NT2/D1 (cell line): ENCODE measurements around the gene STX7.
A peak's percentile ranks its signal among the peaks of the same experiment; 100 is the strongest.

Experiments
- DNase-seq: peaks from one replicate; pipeline ENCODE4 v3.0.0-alpha.2; 2011; ENCODE audit warnings: low read depth, low spot score
- H3K27me3 ChIP-seq: 2 replicates; pipeline ENCODE4 v1.6.0; 2011; ENCODE audit warnings: mild to moderate bottlenecking; ENCODE audit not compliant: insufficient read length, insufficient read depth
- H3K36me3 ChIP-seq: 2 replicates; pipeline ENCODE4 v1.6.1; 2011; ENCODE audit warnings: mild to moderate bottlenecking, low read length, mixed read lengths; ENCODE audit not compliant: insufficient read depth, insufficient read length
- H3K4me1 ChIP-seq: 2 replicates; pipeline ENCODE4 v1.5.1; 2011; ENCODE audit not compliant: insufficient read depth, insufficient read length
- H3K4me3 ChIP-seq: 2 replicates; pipeline ENCODE4 v1.5.1; 2011; ENCODE audit warnings: low read depth; ENCODE audit not compliant: insufficient read length
- H3K9ac ChIP-seq: 2 replicates; pipeline ENCODE4 v1.6.0; 2011; ENCODE audit warnings: low read depth; ENCODE audit not compliant: insufficient read length
- H3K9me3 ChIP-seq: 2 replicates; pipeline ENCODE4 v1.5.1; 2011; ENCODE audit warnings: mild to moderate bottlenecking, low read length; ENCODE audit not compliant: insufficient read depth
- SUZ12 ChIP-seq: IDR thresholded peaks from 2 replicates; pipeline ENCODE4 v1.6.1; 2011; ENCODE audit not compliant: insufficient read length, insufficient read depth; ENCODE audit errors: extremely low read depth
- YY1 ChIP-seq: IDR thresholded peaks from 2 replicates; pipeline ENCODE4 v1.6.1; 2011; ENCODE audit not compliant: insufficient read length, insufficient read depth
- ZNF274 ChIP-seq: IDR thresholded peaks from 2 replicates; pipeline ENCODE4 v1.6.1; 2011; ENCODE audit warnings: mild to moderate bottlenecking, low read depth, low read length

The STX7 gene

DNA sequence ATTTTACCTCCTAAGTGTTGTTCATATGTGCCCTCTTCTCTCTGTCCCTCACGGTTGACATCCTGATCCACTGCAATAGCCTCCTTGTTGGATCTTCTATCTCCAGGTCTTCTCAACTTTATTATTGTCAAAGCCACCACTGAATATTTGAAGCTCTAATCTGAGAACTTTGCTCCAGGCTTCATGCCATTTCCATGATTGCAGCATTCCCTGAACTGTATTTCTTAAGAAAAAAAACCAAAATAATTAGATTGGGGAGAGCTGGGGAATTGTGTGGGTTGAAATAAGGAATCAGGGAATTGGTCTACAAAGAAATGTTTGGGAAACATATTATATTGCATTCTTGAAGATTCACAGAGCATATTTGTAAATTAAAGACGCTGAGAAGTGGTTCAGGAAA, 2.5 kb upstream of the STX7 start:
- peaks cover 10% of the 10 kb centered on the region for H3K27me3 ChIP-seq
- no peak overlapping the region for H3K4me3 ChIP-seq
- no peaks in the 10 kb centered on the region for H3K9me3 ChIP-seq

DNA sequence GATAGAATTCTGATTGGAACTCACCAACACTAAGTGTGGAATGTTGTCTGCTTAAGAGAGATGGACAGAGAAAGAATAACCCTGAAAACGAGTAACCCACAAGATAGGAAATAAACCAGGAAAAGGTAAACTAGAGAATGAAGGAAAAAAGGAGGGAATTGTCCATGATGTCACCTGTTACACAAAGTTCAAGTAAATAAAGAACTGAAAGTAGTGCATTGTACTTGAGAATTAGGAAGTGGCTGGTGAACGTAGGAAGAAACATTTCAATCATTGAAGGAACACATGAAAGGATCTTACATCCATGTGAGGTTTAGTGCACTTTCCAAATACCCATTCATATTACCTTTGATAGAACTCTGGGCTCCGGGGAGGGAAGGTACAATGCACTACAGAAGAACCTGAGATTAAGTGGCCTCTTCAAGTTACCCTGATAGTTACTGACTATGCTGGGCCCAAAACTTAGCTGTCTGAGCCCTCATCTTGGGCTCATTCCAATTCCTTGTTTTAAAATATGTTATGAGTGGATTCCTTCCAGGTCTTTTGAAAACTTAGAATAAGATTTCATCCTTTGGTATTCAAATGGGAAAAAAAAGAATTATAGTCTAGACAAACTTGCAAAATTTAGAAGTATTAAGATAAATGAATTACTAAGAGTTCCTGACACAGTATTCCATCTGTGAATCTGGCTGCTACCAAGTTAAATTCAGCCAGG, 1.1 kb upstream of the STX7 start:
- H3K27me3 ChIP-seq: peaks cover 10% of the 10 kb centered on the region
- no peaks in the 10 kb centered on the region for H3K36me3 ChIP-seq
- no peak for DNase-seq
- H3K4me1 ChIP-seq: no peaks in the 10 kb centered on the region
- TF ChIP-seq YY1: no peak
- TF ChIP-seq SUZ12: no peak
- TF ChIP-seq ZNF274: no peak
- H3K9me3 ChIP-seq: no peaks in the 10 kb centered on the region
- no peak overlapping the region for H3K9ac ChIP-seq
- no peak overlapping the region for H3K4me3 ChIP-seq

More for the DNA sequence above, 2.5 kb upstream of the STX7 start:
- DNase-seq: no peak
- H3K36me3 ChIP-seq: no peaks in the 10 kb centered on the region
- no peak for TF ChIP-seq ZNF274
- no peak for TF ChIP-seq YY1
- no peak for TF ChIP-seq SUZ12
- H3K9ac ChIP-seq: no peak overlapping the region
- no peaks in the 10 kb centered on the region for H3K4me1 ChIP-seq

DNA sequence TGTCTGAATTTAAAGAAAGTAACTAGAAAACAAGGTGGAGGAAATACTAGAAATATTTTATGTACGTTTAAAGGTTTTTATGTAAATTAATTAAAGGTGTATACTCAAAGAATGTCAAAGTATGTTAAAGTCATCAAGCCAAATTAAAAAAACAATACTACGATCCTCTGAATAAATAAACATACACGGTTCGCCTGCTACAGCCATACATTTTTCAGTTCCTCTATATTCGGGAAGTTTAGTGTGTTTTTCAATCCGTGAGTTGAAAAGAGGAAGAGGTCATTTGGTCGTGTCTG, 626 bp downstream of the STX7 start:
- DNase-seq: no peak
- TF ChIP-seq YY1: no peak
- no peak for TF ChIP-seq SUZ12
- TF ChIP-seq ZNF274: no peak
- peaks cover 12% of the 10 kb centered on the region for H3K36me3 ChIP-seq
- no peaks in the 10 kb centered on the region for H3K9me3 ChIP-seq
- peak overlapping the region; percentile 82 for H3K9ac ChIP-seq
- no peaks in the 10 kb centered on the region for H3K4me1 ChIP-seq
- peak overlapping the region; percentile 77 for H3K4me3 ChIP-seq
- peaks cover 10% of the 10 kb centered on the region for H3K27me3 ChIP-seq

DNA sequence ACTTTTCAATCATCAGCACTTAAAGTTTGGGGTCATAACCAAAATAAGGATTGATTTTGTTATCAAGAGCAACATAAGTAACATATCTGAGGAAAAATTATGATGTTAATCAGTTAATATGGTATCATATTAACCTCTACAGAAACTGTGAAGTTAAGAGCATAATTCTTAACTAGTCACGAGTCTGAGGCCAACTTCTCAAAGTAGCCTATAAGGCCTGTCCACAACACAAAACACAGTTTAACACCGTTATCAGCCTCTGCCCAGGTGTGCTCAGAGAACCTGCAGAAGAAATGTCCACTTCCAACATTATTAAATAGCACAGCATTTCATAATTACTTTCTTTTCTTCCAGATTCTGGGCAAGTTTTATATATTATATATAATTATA, 1.1 kb downstream of the STX7 start:
- no peak for DNase-seq
- TF ChIP-seq ZNF274 (no peak), YY1 (no peak), SUZ12 (no peak)
- H3K27me3 ChIP-seq: peaks cover 10% of the 10 kb centered on the region
- H3K9ac ChIP-seq: peak overlapping the region; percentile 21
- H3K9me3 ChIP-seq: no peaks in the 10 kb centered on the region
- H3K4me1 ChIP-seq: no peaks in the 10 kb centered on the region
- peaks cover 12% of the 10 kb centered on the region for H3K36me3 ChIP-seq
- peak overlapping the region; percentile 77 for H3K4me3 ChIP-seq

DNA sequence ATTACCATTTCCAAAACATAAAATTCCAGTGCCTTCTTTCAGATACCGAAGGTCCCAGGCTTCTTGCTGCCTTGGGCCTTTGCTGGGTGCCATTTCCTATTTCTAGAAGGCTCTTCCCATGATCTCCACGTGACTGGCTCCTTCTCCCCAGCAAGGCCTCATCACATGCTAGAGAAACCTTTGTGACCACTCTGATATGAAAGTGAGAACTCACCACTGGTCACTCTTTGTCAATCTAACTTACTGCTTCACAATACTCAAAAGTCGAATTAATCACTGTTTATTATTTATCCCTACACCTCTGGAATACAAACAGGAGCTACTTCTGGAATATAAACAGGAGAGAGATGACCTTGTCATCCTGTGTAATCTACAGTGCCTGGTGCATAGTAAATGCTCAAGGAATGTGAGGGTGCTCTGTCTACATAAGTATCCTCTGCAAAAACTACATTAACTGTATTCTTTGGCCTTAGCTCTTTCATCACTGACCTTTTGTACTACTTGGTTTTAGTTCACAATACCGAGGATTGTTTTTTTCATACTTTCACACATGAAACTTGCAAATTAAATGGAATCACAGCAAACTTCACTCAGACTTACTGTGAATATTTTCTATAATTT, 1.6 kb downstream of the STX7 start:
- TF ChIP-seq SUZ12 (no peak), YY1 (no peak), ZNF274 (no peak)
- Histone ChIP-seq H3K4me3 (no peak overlapping the region), H3K9ac (no peak overlapping the region), H3K27me3 (peaks cover 10% of the 10 kb centered on the region), H3K9me3 (no peaks in the 10 kb centered on the region), H3K4me1 (no peaks in the 10 kb centered on the region), H3K36me3 (peaks cover 12% of the 10 kb centered on the region)
- no peak for DNase-seq

DNA sequence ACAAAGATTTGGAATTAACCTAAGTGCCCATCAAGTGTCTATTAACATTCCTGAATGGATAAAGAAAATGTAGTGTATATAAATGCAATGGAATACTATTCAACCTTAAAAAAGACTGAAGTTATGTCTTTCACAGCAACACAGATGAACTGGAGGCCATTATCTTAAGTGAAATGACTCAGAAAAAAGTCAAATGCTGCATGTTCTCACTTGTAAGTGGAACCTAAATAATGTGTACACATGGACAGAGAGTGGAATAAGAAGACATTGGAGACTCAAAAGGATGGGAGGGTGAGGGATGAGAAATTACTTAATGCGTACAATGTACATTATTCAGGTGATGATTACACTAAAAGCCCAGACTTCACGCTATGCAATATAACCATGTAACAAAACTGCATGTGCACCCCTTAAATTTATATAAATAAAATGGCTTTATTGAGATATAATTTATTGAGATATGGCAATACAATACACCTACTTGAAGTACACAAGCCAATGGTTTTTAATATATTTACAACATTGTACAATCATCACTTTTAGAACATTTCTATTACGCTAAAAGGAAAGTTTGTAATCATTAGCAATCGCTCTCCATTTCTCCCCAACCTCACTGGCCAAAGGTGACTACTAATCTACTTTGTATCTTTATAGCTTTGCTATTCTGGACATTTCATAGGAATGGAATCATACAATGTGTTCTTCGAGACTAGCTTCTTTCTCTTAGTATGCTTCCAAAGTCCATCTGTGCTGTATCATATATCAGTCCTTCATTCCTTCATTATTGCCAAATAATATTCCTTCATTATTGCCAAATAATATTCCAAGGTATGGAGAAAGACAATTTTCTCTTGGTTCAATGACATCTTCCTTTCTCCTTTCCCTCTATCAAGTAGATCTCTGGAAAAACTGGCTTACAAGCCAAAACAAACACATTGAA, 5.8 kb downstream of the STX7 start:
- H3K27me3 ChIP-seq: no peaks in the 10 kb centered on the region
- no peaks in the 10 kb centered on the region for H3K9me3 ChIP-seq
- no peak overlapping the region for H3K4me3 ChIP-seq
- TF ChIP-seq SUZ12: no peak
- TF ChIP-seq ZNF274: no peak
- no peak for TF ChIP-seq YY1
- H3K4me1 ChIP-seq: no peaks in the 10 kb centered on the region
- no peak for DNase-seq
- H3K36me3 ChIP-seq: peaks cover 21% of the 10 kb centered on the region
- H3K9ac ChIP-seq: no peak overlapping the region

DNA sequence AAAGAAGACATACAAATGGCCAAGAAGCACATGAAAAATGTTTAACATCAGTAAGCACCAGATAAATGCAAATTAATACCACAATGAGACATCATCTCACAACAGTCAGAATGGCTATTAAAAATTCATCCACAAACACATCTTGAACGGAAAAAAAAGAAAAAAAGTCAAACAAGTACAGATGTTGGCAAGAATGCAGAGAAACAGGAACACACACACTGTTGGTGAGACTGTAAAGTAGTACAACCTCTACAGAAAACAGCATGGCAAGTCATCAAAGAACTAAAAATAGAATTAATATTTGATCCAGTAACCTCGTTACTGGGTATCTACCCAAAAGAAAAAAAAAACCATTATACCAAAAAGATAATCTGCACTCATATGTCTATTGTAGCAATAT, 6.5 kb downstream of the STX7 start:
- no peak for TF ChIP-seq YY1
- TF ChIP-seq SUZ12: no peak
- no peak for TF ChIP-seq ZNF274
- Histone ChIP-seq H3K36me3 (peaks cover 27% of the 10 kb centered on the region), H3K9ac (no peak overlapping the region), H3K9me3 (no peaks in the 10 kb centered on the region), H3K27me3 (no peaks in the 10 kb centered on the region), H3K4me3 (no peak overlapping the region), H3K4me1 (no peaks in the 10 kb centered on the region)
- no peak for DNase-seq
